HEK293 (cell line): Measurements from ENCODE around the gene GLIS1.

ENCODE experiments used
- CTCF ChIP-seq: fragments of 450-650 bp; formaldehyde crosslinking; IDR thresholded peaks from 2 replicates; pipeline ENCODE4 v1.5.1; 2016; ENCODE audit warnings: missing biosample characterization, missing genetic modification characterization
- GFI1B ChIP-seq: fragments of 450-650 bp; formaldehyde crosslinking; IDR thresholded peaks from 2 replicates; pipeline ENCODE4 v1.5.1; 2016; ENCODE audit warnings: missing biosample characterization, missing genetic modification characterization
- ZFP37 ChIP-seq: fragments of 450-650 bp; formaldehyde crosslinking; IDR thresholded peaks from 2 replicates; pipeline ENCODE4 v1.5.1; 2016; ENCODE audit warnings: missing biosample characterization, missing genetic modification characterization
- ZNF10 ChIP-seq: fragments of 450-650 bp; formaldehyde crosslinking; IDR thresholded peaks from 2 replicates; pipeline ENCODE4 v1.5.1; 2017; ENCODE audit warnings: missing biosample characterization, missing genetic modification characterization
- ZNF354C ChIP-seq: fragments of 450-650 bp; formaldehyde crosslinking; IDR thresholded peaks from 2 replicates; pipeline ENCODE4 v1.5.1; 2016; ENCODE audit warnings: missing biosample characterization, missing genetic modification characterization, low read depth, borderline replicate concordance
- ZNF394 ChIP-seq: fragments of 450-650 bp; formaldehyde crosslinking; IDR thresholded peaks from 2 replicates; pipeline ENCODE4 v1.5.1; 2016; ENCODE audit warnings: missing biosample characterization, missing genetic modification characterization, mild to moderate bottlenecking, moderate library complexity, borderline replicate concordance
- ZNF585B ChIP-seq: fragments of 450-650 bp; formaldehyde crosslinking; IDR thresholded peaks from 2 replicates; pipeline ENCODE4 v1.5.1; 2016; ENCODE audit warnings: missing biosample characterization, missing genetic modification characterization
- ZNF768 ChIP-seq: fragments of 450-650 bp; formaldehyde crosslinking; IDR thresholded peaks from 2 replicates; pipeline ENCODE4 v1.5.1; 2018; ENCODE audit warnings: missing biosample characterization, mild to moderate bottlenecking, missing genetic modification characterization
- ZNF777 ChIP-seq: fragments of 450-650 bp; formaldehyde crosslinking; IDR thresholded peaks from 2 replicates; pipeline ENCODE4 v1.5.1; 2017; ENCODE audit warnings: missing biosample characterization, missing genetic modification characterization, borderline replicate concordance
- TF ChIP-seq, protein P1 (sequence below): fragments of 450-650 bp; IDR thresholded peaks from 2 replicates; pipeline ENCODE4 v1.5.1; 2018; ENCODE audit warnings: missing biosample characterization, mild to moderate bottlenecking, missing genetic modification characterization

GRCh38 chr1:53507116-53507820 is 231.7 kb downstream of the GLIS1 start:
- no peak for TF ChIP-seq ZNF585B (tag by site-specific recombination)
- TF ChIP-seq ZNF768 (tag by site-specific recombination): no peak
- TF ChIP-seq CTCF (tag by site-specific recombination): no peak
- TF ChIP-seq GFI1B (tag by site-specific recombination): no peak
- no peak for TF ChIP-seq ZFP37 (tag by site-specific recombination)
- TF ChIP-seq, protein P1, sequence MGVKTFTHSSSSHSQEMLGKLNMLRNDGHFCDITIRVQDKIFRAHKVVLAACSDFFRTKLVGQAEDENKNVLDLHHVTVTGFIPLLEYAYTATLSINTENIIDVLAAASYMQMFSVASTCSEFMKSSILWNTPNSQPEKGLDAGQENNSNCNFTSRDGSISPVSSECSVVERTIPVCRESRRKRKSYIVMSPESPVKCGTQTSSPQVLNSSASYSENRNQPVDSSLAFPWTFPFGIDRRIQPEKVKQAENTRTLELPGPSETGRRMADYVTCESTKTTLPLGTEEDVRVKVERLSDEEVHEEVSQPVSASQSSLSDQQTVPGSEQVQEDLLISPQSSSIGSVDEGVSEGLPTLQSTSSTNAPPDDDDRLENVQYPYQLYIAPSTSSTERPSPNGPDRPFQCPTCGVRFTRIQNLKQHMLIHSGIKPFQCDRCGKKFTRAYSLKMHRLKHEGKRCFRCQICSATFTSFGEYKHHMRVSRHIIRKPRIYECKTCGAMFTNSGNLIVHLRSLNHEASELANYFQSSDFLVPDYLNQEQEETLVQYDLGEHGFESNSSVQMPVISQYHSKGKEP: no peak
- no peak for TF ChIP-seq ZNF10 (tag by site-specific recombination)
- no peak for TF ChIP-seq ZNF394 (tag by site-specific recombination)
- TF ChIP-seq ZNF777 (tag by site-specific recombination): no peak
- TF ChIP-seq ZNF354C (tag by site-specific recombination): no peak
